ENCODE results near the gene DPY19L1. TPM values are rescaled to one million over a fixed set of nuclear protein-coding genes. Genes with fewer than 3 reads are reported as not detected.
"Not testable (repeated sequence)": the region's sequence is repeated elsewhere in the genome, so short reads cannot be mapped to it uniquely, and the experiment has no call there.

DPY19L1 gene
- total RNA-seq, 1 experiment from 2014 or later: 14.3 TPM

- Histone ChIP-seq H2BK20ac (ENCODE audit: low read depth, low read length, poor library complexity, severe bottlenecking) (no peak overlapping the region), H3K14ac (ENCODE audit: insufficient read depth, low read length) (no peak overlapping the region), H4K91ac (ENCODE audit: insufficient read length, low read depth, low read length) (no peak overlapping the region), H3K23ac (ENCODE audit: insufficient read length, low read depth, low read length) (no peak overlapping the region), H3T11ph (ENCODE audit: low read length) (no peak overlapping the region), H3K56ac (ENCODE audit: insufficient read length, low read depth, low read length) (no peak overlapping the region), H3K4ac (ENCODE audit: low read depth, low read length) (no peak overlapping the region), H3K18ac (ENCODE audit: insufficient read length, low read depth, low read length) (no peak overlapping the region), H2BK5ac (ENCODE audit: insufficient read length, low read length) (no peak overlapping the region), H3K27ac (ENCODE audit: insufficient read length, low read depth, low read length) (no peak overlapping the region), H4K20me1 (ENCODE audit: control insufficient read depth, insufficient read depth, insufficient read length) (no peaks in the 10 kb centered on the region), H2BK12ac (ENCODE audit: insufficient read length, low read depth, low read length) (no peak overlapping the region), H3K27me3 (ENCODE audit: insufficient read depth, low read length) (no peaks in the 10 kb centered on the region), H3K4me1 (ENCODE audit: insufficient read depth, low read length) (no peaks in the 10 kb centered on the region), H3K79me1 (ENCODE audit: insufficient read depth, low read depth, low read length, poor library complexity, severe bottlenecking) (no peaks in the 10 kb centered on the region), H3K79me2 (ENCODE audit: insufficient read depth, low read length) (no peaks in the 10 kb centered on the region), H3K23me2 (ENCODE audit: insufficient read length, low read depth, low read length, poor library complexity, severe bottlenecking) (no peaks in the 10 kb centered on the region), H4K8ac (replicated peaks; ENCODE audit: insufficient read length, low read depth, low read length) (no peak overlapping the region), H2BK120ac (ENCODE audit: low read depth, low read length, poor library complexity, severe bottlenecking) (no peak overlapping the region), H3K9ac (ENCODE audit: extremely low read depth, insufficient read length, low read length) (no peak overlapping the region), H3K9me3 (ENCODE audit: control insufficient read depth, low read depth, low read length) (no peaks in the 10 kb centered on the region), H2BK15ac (ENCODE audit: low read depth, low read length) (no peak overlapping the region), H2AFZ (ENCODE audit: low read length) (no peak overlapping the region), H2AK5ac (ENCODE audit: insufficient read length, low read length) (no peak overlapping the region), H4K5ac (ENCODE audit: insufficient read length, low read depth, low read length) (no peak overlapping the region), H3K4me2 (ENCODE audit: insufficient read depth, insufficient read length, low read length) (no peak overlapping the region)
- DNase-seq: no peak
- TF ChIP-seq, protein P1, sequence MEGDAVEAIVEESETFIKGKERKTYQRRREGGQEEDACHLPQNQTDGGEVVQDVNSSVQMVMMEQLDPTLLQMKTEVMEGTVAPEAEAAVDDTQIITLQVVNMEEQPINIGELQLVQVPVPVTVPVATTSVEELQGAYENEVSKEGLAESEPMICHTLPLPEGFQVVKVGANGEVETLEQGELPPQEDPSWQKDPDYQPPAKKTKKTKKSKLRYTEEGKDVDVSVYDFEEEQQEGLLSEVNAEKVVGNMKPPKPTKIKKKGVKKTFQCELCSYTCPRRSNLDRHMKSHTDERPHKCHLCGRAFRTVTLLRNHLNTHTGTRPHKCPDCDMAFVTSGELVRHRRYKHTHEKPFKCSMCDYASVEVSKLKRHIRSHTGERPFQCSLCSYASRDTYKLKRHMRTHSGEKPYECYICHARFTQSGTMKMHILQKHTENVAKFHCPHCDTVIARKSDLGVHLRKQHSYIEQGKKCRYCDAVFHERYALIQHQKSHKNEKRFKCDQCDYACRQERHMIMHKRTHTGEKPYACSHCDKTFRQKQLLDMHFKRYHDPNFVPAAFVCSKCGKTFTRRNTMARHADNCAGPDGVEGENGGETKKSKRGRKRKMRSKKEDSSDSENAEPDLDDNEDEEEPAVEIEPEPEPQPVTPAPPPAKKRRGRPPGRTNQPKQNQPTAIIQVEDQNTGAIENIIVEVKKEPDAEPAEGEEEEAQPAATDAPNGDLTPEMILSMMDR (conservative IDR thresholded peaks at IDR 0.05): no peak
- Mint-ChIP-seq H3K4me3 (no peak overlapping the region), H3K27ac (no peak overlapping the region), H3K9me3 (no peaks in the 10 kb centered on the region), H3K36me3 (ENCODE audit: insufficient read depth in 1 of 3, low read depth in 3 of 3) (peaks cover 0 to 5% (median 0%) of the 10 kb centered on the region in 3 experiments; a peak in 1 of 7 replicates), H3K4me1 (peaks cover 18 to 22% of the 10 kb centered on the region in 2 experiments), H3K27me3 (ENCODE audit: low read depth) (no peaks in the 10 kb centered on the region)
Observed at GRCh38 chr7:34949361-34949760, 87.9 kb downstream of the DPY19L1 start.

DNA sequence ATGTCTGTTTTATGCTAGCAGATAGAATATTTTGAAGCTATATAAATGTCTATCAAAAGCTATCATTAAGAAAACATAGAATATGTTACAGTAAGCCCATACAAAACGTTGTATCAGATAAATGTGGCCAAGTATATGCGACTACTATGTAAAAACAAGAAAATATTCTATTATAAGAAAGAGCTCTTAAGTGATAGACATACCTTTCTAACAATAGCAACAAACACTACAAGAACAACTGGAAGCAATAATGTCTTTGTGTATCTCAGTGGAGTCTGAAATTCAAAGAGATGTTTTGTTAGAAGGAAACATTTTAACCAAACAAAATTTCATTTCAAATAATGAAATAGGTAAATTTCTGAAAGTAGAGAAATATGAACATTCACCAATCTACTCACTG, 89.9 kb downstream of the DPY19L1 start:
- H3K4ac ChIP-seq (ENCODE audit: low read depth, low read length); H3K56ac ChIP-seq (ENCODE audit: insufficient read length, low read depth, low read length); H2AK5ac ChIP-seq (ENCODE audit: insufficient read length, low read length); H3K4me3 Mint-ChIP-seq; H2BK15ac ChIP-seq (ENCODE audit: low read depth, low read length); H2BK12ac ChIP-seq (ENCODE audit: insufficient read length, low read depth, low read length); H3K23ac ChIP-seq (ENCODE audit: insufficient read length, low read depth, low read length); H4K5ac ChIP-seq (ENCODE audit: insufficient read length, low read depth, low read length); H3K18ac ChIP-seq (ENCODE audit: insufficient read length, low read depth, low read length); DNase-seq; H3K4me1 ChIP-seq (ENCODE audit: insufficient read depth, low read length); H3K27ac ChIP-seq (ENCODE audit: insufficient read length, low read depth, low read length); H3T11ph ChIP-seq (ENCODE audit: low read length); H3K23me2 ChIP-seq (ENCODE audit: insufficient read length, low read depth, low read length, poor library complexity, severe bottlenecking); H3K14ac ChIP-seq (ENCODE audit: insufficient read depth, low read length); H3K36me3 Mint-ChIP-seq (ENCODE audit: insufficient read depth in 1 of 3, low read depth in 3 of 3); H4K8ac ChIP-seq (replicated peaks; ENCODE audit: insufficient read length, low read depth, low read length); H4K20me1 ChIP-seq (ENCODE audit: control insufficient read depth, insufficient read depth, insufficient read length); H3K27me3 ChIP-seq (ENCODE audit: insufficient read depth, low read length); H3K79me2 ChIP-seq (ENCODE audit: insufficient read depth, low read length); H3K79me1 ChIP-seq (ENCODE audit: insufficient read depth, low read depth, low read length, poor library complexity, severe bottlenecking); H3K9me3 ChIP-seq (ENCODE audit: control insufficient read depth, low read depth, low read length); H3K4me2 ChIP-seq (ENCODE audit: insufficient read depth, insufficient read length, low read length); H2BK5ac ChIP-seq (ENCODE audit: insufficient read length, low read length); H2BK120ac ChIP-seq (ENCODE audit: low read depth, low read length, poor library complexity, severe bottlenecking); H3K9me3 Mint-ChIP-seq; H4K91ac ChIP-seq (ENCODE audit: insufficient read length, low read depth, low read length); H3K9ac ChIP-seq (ENCODE audit: extremely low read depth, insufficient read length, low read length); H3K27me3 Mint-ChIP-seq (ENCODE audit: low read depth); H2BK20ac ChIP-seq (ENCODE audit: low read depth, low read length, poor library complexity, severe bottlenecking); H2AFZ ChIP-seq (ENCODE audit: low read length); H3K27ac Mint-ChIP-seq: not testable (repeated sequence)
- no CpG with 5 or more reads among the region's 2 CpGs for WGBS (ENCODE audit: extremely low coverage, insufficient read length, low lambda C conversion rate)
- H3K4me1 Mint-ChIP-seq: peaks cover 14 to 16% of the 10 kb centered on the region in 2 experiments

Measured in H9 (cell line).